ENCODE results near the gene TTC39B. TPM values are rescaled to one million over a fixed set of nuclear protein-coding genes. Genes with fewer than 3 reads are reported as not detected.

Gene TTC39B
- total and polyA plus RNA-seq, 4 donors: 1.8 to 11.7 (median 2.8) TPM

GRCh38 chr9:15121630-15122029 lies 185.4 kb downstream of the TTC39B start:
- no peak for DNase-seq (ENCODE audit: low spot score)
- TF ChIP-seq ATF3 (IDR thresholded peaks at IDR 0.05): no peak
- TF ChIP-seq HNF4G (IDR thresholded peaks at IDR 0.05): no peak
- no peak for TF ChIP-seq CTCF (IDR thresholded peaks at IDR 0.05; ENCODE audit: low read depth, low read length, missing input control)
- TF ChIP-seq MAX (IDR thresholded peaks at IDR 0.05): no peak
- no peak for TF ChIP-seq NR2F2 (IDR thresholded peaks at IDR 0.05)
- no peak for TF ChIP-seq RAD21 (IDR thresholded peaks at IDR 0.05)
- TF ChIP-seq JUND (IDR thresholded peaks at IDR 0.05): no peak

GRCh38 chr9:15116130-15116580 lies 190.9 kb downstream of the TTC39B start:
- Histone ChIP-seq H3K36me3 (ENCODE audit: control insufficient read depth in 4 of 4, insufficient read depth in 3 of 4, low read depth in 1 of 4, low read length in 3 of 4) (no peaks in the 10 kb centered on the region), H3K27me3 (ENCODE audit: control insufficient read depth in 4 of 4, insufficient read depth in 4 of 4, low read length in 3 of 4) (peaks cover 0 to 2% (median 0%) of the 10 kb centered on the region in 4 donors), H3K4me3 (ENCODE audit: low read depth in 1 of 3, low read length in 3 of 3) (no peak overlapping the region), H3K9me3 (ENCODE audit: control insufficient read depth in 4 of 4, low read length in 3 of 4) (no peaks in the 10 kb centered on the region), H3K27ac (ENCODE audit: low read depth in 1 of 2, low read length in 2 of 2) (no peak overlapping the region), H3K9ac (ENCODE audit: low read depth in 1 of 2, low read length in 2 of 2) (no peak overlapping the region), H3K4me1 (ENCODE audit: control insufficient read depth in 4 of 4, insufficient read depth in 4 of 4, low read length in 3 of 4) (no peaks in the 10 kb centered on the region)
- no peak for TF ChIP-seq NR2F2 (IDR thresholded peaks at IDR 0.05)
- TF ChIP-seq RAD21 (IDR thresholded peaks at IDR 0.05): no peak
- TF ChIP-seq EGR1 (IDR thresholded peaks at IDR 0.05; ENCODE audit: low read depth in 2 of 2): no peak
- no peak for TF ChIP-seq TAF1 (conservative IDR thresholded peaks at IDR 0.05)
- TF ChIP-seq HNF4G (IDR thresholded peaks at IDR 0.05): no peak
- TF ChIP-seq REST (IDR thresholded peaks at IDR 0.05): no peak
- no peak for TF ChIP-seq MAX (IDR thresholded peaks at IDR 0.05)
- TF ChIP-seq CTCF (IDR thresholded peaks at IDR 0.05; ENCODE audit: low read depth, low read length, missing input control): no peak
- TF ChIP-seq FOXA1 (IDR thresholded peaks at IDR 0.05): no peak
- no peak for TF ChIP-seq ATF3 (IDR thresholded peaks at IDR 0.05)
- no peak for TF ChIP-seq SP1 (IDR thresholded peaks at IDR 0.05)
- TF ChIP-seq GABPA (IDR thresholded peaks at IDR 0.05 in 1 of 2, conservative IDR thresholded peaks at IDR 0.05 in 1 of 2): no peak
- no peak for TF ChIP-seq FOXA2 (IDR thresholded peaks at IDR 0.05)
- no peak for TF ChIP-seq ZBTB33 (IDR thresholded peaks at IDR 0.05)
- no peak for TF ChIP-seq YY1 (IDR thresholded peaks at IDR 0.05)
- TF ChIP-seq HNF4A (conservative IDR thresholded peaks at IDR 0.05): no peak
- WGBS: 45% methylated on average over 7 of the region's 7 CpGs
- no peak for DNase-seq (ENCODE audit: low spot score)

More at GRCh38 chr9:15121630-15122029, 185.4 kb downstream of the TTC39B start:
- 69% methylated on average over 2 of the region's 2 CpGs for WGBS
- H3K4me3 ChIP-seq (ENCODE audit: low read depth in 1 of 3, low read length in 3 of 3): no peak overlapping the region
- no peaks in the 10 kb centered on the region for H3K9me3 ChIP-seq (ENCODE audit: control insufficient read depth in 4 of 4, low read length in 3 of 4)
- H3K36me3 ChIP-seq (ENCODE audit: control insufficient read depth in 4 of 4, insufficient read depth in 3 of 4, low read depth in 1 of 4, low read length in 3 of 4): no peaks in the 10 kb centered on the region
- H3K9ac ChIP-seq (ENCODE audit: low read depth in 1 of 2, low read length in 2 of 2): no peak overlapping the region
- H3K4me1 ChIP-seq (ENCODE audit: control insufficient read depth in 4 of 4, insufficient read depth in 4 of 4, low read length in 3 of 4): no peaks in the 10 kb centered on the region
- peaks cover 0 to 2% (median 0%) of the 10 kb centered on the region in 4 donors for H3K27me3 ChIP-seq (ENCODE audit: control insufficient read depth in 4 of 4, insufficient read depth in 4 of 4, low read length in 3 of 4)
- H3K27ac ChIP-seq (ENCODE audit: low read depth in 1 of 2, low read length in 2 of 2): no peak overlapping the region
